RKO (cell line): Measurements from ENCODE around the gene THOC2.
"Not testable (repeated sequence)": the region's sequence is repeated elsewhere in the genome, so short reads cannot be mapped to it uniquely, and the experiment has no call there.

Experiments
- DNase-seq: peaks from one replicate; pipeline ENCODE4 v3.0.0-alpha.2; 2016; ENCODE audit warnings: low spot score

The THOC2 gene

GRCh38 chrX:123664467-123665167 lies 68.2 kb downstream of the THOC2 start:
- not testable (repeated sequence) for DNase-seq

DNA sequence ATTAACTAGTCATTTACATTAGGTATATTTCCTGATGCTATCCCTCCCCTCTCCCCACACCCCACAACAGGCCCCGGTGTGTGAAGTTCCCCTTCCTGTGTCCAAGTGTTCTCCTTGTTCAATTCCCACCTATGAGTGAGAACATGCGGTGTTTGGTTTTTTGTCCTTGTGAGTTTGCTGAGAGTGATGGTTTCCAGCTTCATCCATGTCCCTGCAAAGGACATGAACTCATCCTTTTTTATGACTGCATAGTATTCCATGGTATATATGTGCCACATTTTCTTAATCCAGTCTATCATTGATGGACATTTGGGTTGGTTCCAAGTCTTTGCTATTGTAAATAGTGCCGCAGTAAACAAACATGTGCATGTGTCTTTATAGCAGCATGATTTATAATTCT lies 69.1 kb downstream of the THOC2 start:
- not testable (repeated sequence) for DNase-seq

DNA sequence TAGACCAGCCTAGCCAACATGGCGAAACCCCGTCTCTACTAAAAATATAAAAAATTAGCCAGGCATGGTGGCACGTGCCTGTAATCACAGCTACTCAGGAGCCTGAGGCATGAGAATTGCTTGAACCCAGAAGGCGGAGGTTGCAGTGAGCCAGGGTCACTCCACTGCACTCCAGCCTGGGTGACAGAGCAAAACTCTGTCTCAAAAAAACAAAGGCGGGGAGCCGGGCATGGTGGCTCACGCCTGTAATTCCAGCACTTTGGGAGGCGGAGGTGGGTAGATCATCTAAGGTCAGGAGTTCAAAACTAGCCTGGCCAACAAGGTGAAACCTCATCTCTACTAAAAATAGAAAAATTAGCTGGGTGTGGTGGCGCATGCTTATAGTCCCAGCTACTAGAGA lies 76.3 kb downstream of the THOC2 start:
- DNase-seq = not testable (repeated sequence)

- DNase-seq = not testable (repeated sequence)
Measured at GRCh38 chrX:123648811-123649181, 84.1 kb downstream of the THOC2 start.

DNA sequence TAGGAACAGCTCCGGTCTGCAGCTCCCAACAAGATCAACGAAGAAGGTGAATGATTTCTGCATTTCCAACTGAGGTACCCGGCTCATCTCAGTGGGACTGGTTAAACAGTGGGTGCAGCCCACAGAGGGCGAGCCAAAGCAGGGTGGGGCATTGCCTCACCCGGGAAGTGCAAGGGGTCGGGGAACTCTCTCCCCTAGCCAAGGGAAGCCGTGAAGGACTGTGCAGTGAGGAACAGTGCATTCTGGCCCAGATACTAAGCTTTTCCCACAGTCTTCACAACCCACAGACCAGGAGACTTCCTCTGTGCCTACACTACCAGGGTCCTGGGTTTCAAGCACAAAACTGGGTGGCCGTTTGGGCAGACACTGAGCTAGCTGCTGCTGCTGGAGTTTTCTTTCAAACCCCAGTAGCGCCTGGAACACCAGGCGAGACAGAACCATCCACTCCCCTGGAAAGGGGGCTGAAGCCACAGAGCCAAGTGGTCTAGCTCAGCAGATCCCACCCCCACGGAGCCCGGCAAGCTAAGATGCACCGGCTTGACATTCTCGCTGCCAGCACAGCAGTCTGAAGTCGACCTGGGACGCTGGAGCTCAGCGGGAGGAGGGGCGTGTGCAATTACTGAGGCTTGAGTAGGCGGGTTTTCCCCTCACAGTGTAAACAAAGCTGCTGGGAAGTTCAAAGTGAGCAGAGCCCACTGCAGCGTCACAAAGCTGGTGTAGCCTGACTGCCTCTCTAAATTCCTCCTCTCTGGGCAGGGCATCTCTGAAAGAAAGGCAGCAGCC lies 84.6 kb downstream of the THOC2 start:
- DNase-seq = no peak

DNA sequence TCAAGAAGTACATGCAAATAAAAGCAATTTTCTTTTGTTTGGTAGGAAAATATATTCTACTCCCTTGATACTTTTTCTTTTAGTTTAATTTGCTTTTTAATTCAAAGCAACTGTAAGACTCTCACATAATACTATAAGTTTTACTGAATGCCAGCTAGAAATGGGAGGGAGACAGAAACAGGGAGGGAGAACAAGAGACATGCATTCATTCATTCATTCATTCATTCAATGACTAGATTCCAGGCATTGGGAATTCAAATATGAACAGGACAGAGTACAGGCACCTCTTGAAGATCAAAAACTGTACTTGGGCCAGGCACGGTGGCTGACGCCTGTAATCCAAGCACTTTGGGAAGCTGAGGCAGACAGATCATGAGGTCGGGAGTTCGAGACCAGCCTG lies 85.6 kb downstream of the THOC2 start:
- no peak for DNase-seq

DNA sequence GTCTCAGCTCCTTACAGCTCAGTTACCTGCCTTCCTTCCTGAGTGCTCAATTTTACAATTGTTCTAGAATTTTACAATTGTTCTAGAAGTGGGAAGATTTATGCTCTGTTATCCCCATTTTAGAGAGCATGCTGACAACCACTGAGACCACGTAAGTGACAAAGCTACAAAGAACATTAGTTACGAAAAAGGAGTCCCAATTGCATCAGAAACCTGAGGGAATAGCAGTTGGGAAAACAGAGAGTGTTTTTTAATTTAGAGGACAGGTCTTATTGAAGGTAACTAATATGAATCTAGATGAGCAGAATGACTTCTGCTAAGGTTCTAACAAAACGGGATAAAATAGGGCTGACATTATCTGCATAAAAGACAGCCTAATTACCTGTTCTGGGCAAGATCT lies 103.3 kb downstream of the THOC2 start:
- no peak for DNase-seq

DNA sequence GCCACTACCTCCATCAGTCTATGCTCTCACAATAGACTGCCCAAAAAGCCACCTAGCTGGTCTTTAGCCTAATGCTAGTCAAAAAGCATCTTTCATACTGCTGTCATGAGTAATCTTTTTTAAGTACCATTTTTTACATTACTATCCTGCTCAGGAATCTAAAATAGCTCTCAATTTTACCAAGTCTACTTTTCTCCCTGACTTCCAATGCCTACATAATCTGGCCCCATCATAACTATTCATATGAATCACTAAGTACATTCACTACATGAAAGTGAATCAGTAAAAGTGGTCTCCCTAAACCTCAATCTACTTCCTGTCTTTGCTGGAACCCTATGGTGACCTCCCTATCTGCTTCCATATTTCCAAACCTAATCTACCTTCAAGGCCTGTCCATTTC lies 105.9 kb downstream of the THOC2 start:
- peak; percentile 35 for DNase-seq

DNA sequence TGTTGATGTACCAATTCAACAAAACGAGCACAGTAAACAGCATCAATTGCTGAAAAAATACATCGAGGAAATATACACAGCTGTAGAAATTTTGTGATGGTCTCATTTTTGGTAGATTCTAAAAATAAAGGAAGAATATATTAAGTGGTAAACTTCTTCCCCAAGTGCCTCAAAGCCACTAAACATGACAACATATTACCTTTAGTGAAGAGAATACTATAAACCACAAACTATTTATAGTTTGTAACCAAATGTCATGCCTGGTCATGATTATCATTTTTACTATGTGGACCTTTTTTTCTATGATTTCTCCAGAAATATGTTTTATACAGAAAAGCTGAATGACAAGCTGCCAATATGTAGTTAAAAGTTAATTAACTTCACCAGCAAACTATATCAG lies 106.9 kb downstream of the THOC2 start:
- DNase-seq = no peak

- no peak for DNase-seq
Measured at GRCh38 chrX:123625477-123625876, 107.4 kb downstream of the THOC2 start.

DNA sequence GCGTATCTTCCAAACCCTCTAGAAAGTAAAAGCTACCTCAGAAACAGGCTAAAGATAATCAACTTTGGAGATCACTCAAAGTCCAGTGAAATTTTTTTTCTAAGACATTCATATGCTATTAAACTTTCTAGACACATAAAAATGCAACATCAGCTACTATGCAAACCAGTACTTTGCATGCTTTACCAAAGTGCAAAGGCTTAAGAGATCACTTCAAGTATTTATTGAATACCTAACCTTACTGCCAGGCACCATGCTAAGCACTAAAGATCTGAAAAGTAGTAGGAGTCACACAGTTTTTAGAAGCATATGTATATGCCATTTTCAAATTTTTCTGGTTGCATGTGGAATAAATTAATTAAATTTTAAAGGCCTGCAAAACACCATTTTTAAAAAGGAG lies 115.8 kb downstream of the THOC2 start:
- no peak for DNase-seq

DNA sequence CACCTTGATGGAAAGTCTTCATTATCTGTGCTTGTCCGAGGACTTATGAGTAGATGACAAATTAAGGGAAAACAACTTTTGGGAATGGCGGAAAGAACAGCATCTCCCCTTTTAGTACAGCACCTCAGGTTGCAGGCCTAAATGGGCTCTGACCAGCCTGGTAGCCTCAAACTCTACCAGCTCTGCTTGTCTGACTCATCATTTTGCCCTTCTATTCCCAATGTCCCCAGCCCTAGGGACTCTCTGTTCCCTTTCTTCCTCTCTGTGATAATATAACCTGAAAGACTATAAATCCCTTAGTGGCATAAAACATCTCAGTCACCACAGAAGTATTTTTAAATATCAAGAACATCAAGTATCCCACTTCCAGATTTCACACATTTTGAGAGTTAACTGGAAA lies 121.9 kb downstream of the THOC2 start:
- DNase-seq = no peak

GRCh38 chrX:123607806-123608205 lies 125.0 kb downstream of the THOC2 start:
- no peak for DNase-seq

DNA sequence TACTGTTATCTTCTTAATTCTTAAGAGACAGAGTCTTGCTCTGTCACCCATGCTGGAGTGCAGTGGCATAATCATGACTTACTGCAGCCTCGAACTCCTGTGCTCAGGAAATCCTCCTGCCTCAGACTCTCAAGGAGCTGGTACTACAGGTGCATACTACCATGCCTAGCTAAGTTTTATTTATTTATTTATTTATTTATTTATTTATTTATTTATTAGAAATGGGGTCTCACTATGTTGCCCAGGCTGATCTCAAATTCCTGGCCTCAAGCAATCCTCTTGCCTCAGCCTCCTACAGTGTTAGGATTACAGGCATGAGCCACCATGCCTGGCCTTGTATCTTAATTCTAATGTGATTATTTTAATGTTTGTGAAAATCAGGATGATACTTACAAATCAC lies 125.6 kb downstream of the THOC2 start:
- no peak for DNase-seq

- no peak for DNase-seq
Measured at GRCh38 chrX:123603491-123603890, 129.4 kb downstream of the THOC2 start.

DNA sequence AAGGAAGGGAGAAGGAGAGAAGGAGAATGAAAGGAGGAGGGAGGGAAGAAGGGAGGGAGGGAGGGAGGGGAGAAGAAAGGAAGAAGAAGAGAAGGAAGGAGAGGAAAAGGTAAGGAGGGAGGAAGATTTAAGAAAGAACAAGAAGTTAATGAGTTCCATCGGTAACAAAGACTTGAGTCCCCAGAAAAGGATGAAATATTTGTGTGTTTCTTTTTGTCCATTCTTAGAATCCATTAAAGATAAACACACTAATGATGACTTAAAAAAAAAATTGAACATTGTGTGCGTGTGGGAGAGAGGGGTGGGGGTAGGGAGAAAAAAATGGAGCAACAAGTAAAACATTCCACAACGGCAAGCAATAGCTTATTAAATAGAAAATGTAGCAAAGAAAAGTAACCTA lies 131.4 kb downstream of the THOC2 start:
- no peak for DNase-seq

DNA sequence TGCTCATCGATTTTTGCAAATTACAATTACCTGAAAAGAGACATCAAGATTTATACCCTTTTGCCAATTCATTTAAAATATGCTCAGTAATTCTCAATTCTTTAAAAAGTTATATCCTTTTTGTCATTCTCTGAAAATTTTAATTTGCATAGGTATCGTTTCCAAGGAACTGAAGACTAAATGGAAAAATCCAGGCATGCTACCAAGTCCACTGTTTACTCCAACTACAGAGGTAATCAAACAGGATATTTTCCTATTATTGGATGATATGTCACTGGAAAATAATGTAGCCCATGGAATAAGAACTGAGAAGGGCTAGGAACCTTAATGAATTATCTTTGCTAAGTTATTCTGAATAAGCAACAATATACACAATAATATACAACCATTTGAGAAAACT lies 132.7 kb downstream of the THOC2 start:
- DNase-seq = no peak

- DNase-seq = no peak
Measured at GRCh38 chrX:123590842-123591486, 141.9 kb downstream of the THOC2 start.

GRCh38 chrX:123588723-123589122 lies 144.1 kb downstream of the THOC2 start:
- DNase-seq = no peak

DNA sequence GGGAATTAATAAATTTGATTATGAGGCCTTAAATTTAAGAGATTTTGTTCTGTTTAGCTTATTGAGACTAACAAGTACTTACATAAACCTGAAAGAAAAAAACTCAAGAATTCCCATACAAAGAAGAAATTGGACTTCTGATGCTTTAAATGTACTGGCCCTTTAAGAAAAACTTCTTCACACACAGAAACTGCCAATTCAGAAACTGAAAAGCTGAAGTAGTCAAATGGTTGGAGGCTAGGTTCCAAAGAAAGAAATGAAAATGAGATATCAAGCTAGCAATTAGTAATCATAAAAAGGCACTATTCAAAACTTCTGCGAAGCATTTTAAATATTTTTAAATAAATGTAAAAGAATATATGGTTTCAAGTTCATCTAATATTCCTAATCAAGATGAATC lies 151.3 kb downstream of the THOC2 start:
- no peak for DNase-seq

GRCh38 chrX:123580792-123581191 lies 152.1 kb downstream of the THOC2 start:
- no peak for DNase-seq

DNA sequence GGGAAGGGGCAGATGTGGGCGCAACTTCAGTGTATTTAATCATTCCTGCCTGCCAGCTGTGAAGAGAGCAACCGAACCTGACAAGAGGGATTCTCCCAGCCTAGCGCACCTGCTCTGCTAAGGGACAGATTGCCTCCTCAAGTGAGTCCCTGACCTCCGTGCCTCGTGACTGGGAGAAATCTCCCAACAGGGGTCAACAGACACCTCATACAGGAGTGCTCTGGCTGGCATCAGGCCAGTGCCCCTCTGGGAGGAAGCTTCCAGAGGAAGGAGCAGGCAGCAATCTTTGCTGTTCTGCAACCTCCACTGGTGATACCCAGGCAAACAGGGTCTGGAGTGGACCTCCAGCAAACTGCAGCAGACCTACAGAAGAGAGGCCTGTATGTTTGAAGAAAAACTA lies 158.8 kb downstream of the THOC2 start:
- not testable (repeated sequence) for DNase-seq

GRCh38 chrX:123570011-123570590 lies 162.8 kb downstream of the THOC2 start:
- no peak for DNase-seq
